ENCODE results near the gene MED9.

DNA sequence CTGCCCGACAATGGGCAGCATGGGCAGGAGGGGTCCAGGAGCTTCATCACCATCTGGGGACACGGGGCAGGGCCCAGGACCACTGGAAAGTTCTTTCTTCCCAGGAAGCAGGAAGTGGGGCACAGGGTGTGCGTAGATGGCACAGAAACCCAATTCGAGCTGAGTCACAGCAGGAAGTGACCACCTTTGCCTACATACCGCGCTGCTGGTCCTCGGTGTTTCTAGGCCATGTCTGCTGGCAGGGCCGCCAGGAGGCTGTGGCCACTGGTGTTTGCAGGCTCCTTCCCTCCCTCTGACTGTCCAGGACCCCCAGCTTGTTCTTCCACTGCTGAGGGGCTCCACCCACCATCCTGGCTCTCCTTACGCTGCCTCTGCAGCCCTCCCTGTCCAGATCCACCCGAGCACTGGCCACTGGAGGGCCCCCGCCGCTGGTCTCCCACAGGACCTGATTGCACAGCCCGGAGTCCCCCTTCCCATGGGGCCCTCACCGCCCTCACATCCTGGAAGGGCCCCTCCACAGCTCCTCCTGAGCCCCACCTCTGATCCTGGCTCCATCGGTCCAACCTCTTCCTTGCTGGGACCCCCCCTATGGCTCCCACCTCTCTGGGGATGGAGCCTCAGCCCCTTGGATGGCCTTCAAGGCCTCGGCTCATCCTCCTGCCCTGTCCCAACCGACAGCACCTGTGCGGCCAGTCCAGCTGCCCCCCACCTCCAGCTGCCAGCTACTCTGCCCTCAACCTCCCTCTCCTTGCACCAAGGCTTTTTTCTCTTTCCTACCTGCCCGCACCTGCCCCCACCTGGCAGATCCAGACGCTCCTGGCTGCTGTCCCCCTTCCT is 33.9 kb downstream of the MED9 start:
- TF ChIP-seq POLR2A (IDR thresholded peaks at IDR 0.05; ENCODE audit: low read depth, low read length): no peak
- TF ChIP-seq SPI1 (IDR thresholded peaks at IDR 0.05; ENCODE audit: low read depth, low read length): no peak
- no peak for TF ChIP-seq PAX5 (IDR thresholded peaks at IDR 0.05; ENCODE audit: insufficient read depth, low read length, severe bottlenecking)
- TF ChIP-seq POLR2AphosphoS5 (IDR thresholded peaks at IDR 0.05; ENCODE audit: low read depth, low read length): no peak
